ENCODE measurements around the gene PCSK2. TPM values are rescaled to one million over a fixed set of nuclear protein-coding genes. Genes with fewer than 3 reads are reported as not detected.
A peak's percentile ranks its signal among the peaks of the same experiment; 100 is the strongest.

The PCSK2 gene
- total RNA-seq, 2 experiments from 2014 or later, result not detected

GRCh38 chr20:17505636-17506517 is 279.0 kb downstream of the PCSK2 start:
- peak overlapping the region; percentile 60 for H3K4me3 ChIP-seq (ENCODE audit: low read depth, low read length, poor library complexity, severe bottlenecking)
- H3K79me2 ChIP-seq (ENCODE audit: insufficient read depth, low read depth, low read length), result no peaks in the 10 kb centered on the region
- H3K9me3 ChIP-seq (ENCODE audit: low read length), result no peaks in the 10 kb centered on the region
- ChIA-PET POLR2A (interaction anchor here (0.7 to 1.0 kb wide), 3 partner anchors 58 to 144 kb away, joined by 3 to 4 read pairs (median 3); partner anchors contain the start of gene DSTN), CTCF (ENCODE audit: unreplicated experiment) (interaction anchor here (0.5 kb wide), 2 partner anchors 535 to 1524 kb away, joined by 3 to 4 read pairs; no protein-coding TSS in a partner anchor)
- intact Hi-C loops (cut with micrococcal nuclease; ENCODE audit: unreplicated experiment), result loop anchor here (1.0 to 10.0 kb wide), 6 partner anchors 111 to 771 kb away; partner anchors contain the start of genes KAT14 and PET117
- no peaks in the 10 kb centered on the region for H3K9me2 ChIP-seq (ENCODE audit: insufficient read depth, low read length)
- DNase-seq (ENCODE audit: low spot score), result no peak
- H3K36me3 ChIP-seq (ENCODE audit: insufficient read depth, low read length), result no peaks in the 10 kb centered on the region
- H3K4me2 ChIP-seq (ENCODE audit: low read length), result peak overlapping the region; percentile 87
- BruUV-seq (replicated peaks), result no TSS peak
- H4K20me1 ChIP-seq (ENCODE audit: insufficient read depth, low read length), result no peaks in the 10 kb centered on the region
- TF ChIP-seq EZH2phosphoT487 (IDR thresholded peaks at IDR 0.05; ENCODE audit: borderline replicate concordance, low read depth, low read length), result no peak
- TF ChIP-seq CTCF (conservative IDR thresholded peaks at IDR 0.05; ENCODE audit: low read length), result no peak
- peak overlapping the region; percentile 98 for H2AFZ ChIP-seq (ENCODE audit: low read length)
- no peak overlapping the region for H3K27ac ChIP-seq (ENCODE audit: low read depth, low read length, poor library complexity, severe bottlenecking)
- H3K4me1 ChIP-seq (ENCODE audit: insufficient read depth, low read length, poor library complexity, severe bottlenecking), result peaks cover 13% of the 10 kb centered on the region

GRCh38 chr20:17507032-17507431 is 280.2 kb downstream of the PCSK2 start:
- no peak for DNase-seq (ENCODE audit: low spot score)
- H3K4me3 ChIP-seq (ENCODE audit: low read depth, low read length, poor library complexity, severe bottlenecking), result no peak overlapping the region
- TF ChIP-seq EZH2phosphoT487 (IDR thresholded peaks at IDR 0.05; ENCODE audit: borderline replicate concordance, low read depth, low read length), result no peak
- H3K4me1 ChIP-seq (ENCODE audit: insufficient read depth, low read length, poor library complexity, severe bottlenecking), result peaks cover 13% of the 10 kb centered on the region
- no TSS peak for BruUV-seq (replicated peaks)
- no peaks in the 10 kb centered on the region for H3K9me2 ChIP-seq (ENCODE audit: insufficient read depth, low read length)
- no peaks in the 10 kb centered on the region for H4K20me1 ChIP-seq (ENCODE audit: insufficient read depth, low read length)
- CTCF ChIA-PET (ENCODE audit: unreplicated experiment), result no interaction called here
- H2AFZ ChIP-seq (ENCODE audit: low read length), result no peak overlapping the region
- H3K4me2 ChIP-seq (ENCODE audit: low read length), result no peak overlapping the region
- H3K9me3 ChIP-seq (ENCODE audit: low read length), result no peaks in the 10 kb centered on the region
- no peak overlapping the region for H3K27ac ChIP-seq (ENCODE audit: low read depth, low read length, poor library complexity, severe bottlenecking)
- POLR2A ChIA-PET, result no interaction called here
- no peaks in the 10 kb centered on the region for H3K79me2 ChIP-seq (ENCODE audit: insufficient read depth, low read depth, low read length)
- H3K36me3 ChIP-seq (ENCODE audit: insufficient read depth, low read length), result no peaks in the 10 kb centered on the region
- intact Hi-C loops (cut with micrococcal nuclease; ENCODE audit: unreplicated experiment), result loop anchor here (10.0 kb wide), 1 partner anchor 628 kb away; the partner anchor contains the start of genes KAT14 and PET117

GRCh38 chr20:17507531-17507930 is 280.7 kb downstream of the PCSK2 start:
- Histone ChIP-seq H4K20me1 (ENCODE audit: insufficient read depth, low read length) (no peaks in the 10 kb centered on the region), H3K4me2 (ENCODE audit: low read length) (no peak overlapping the region), H3K79me2 (ENCODE audit: insufficient read depth, low read depth, low read length) (no peaks in the 10 kb centered on the region), H3K9me3 (ENCODE audit: low read length) (no peaks in the 10 kb centered on the region), H3K4me1 (ENCODE audit: insufficient read depth, low read length, poor library complexity, severe bottlenecking) (peaks cover 13% of the 10 kb centered on the region), H3K4me3 (ENCODE audit: low read depth, low read length, poor library complexity, severe bottlenecking) (no peak overlapping the region), H3K27ac (ENCODE audit: low read depth, low read length, poor library complexity, severe bottlenecking) (no peak overlapping the region), H3K9me2 (ENCODE audit: insufficient read depth, low read length) (no peaks in the 10 kb centered on the region), H2AFZ (ENCODE audit: low read length) (no peak overlapping the region), H3K36me3 (ENCODE audit: insufficient read depth, low read length) (no peaks in the 10 kb centered on the region)
- TF ChIP-seq EZH2phosphoT487 (IDR thresholded peaks at IDR 0.05; ENCODE audit: borderline replicate concordance, low read depth, low read length) (no peak), CTCF (conservative IDR thresholded peaks at IDR 0.05; ENCODE audit: low read length) (no peak)
- intact Hi-C loops (cut with micrococcal nuclease; ENCODE audit: unreplicated experiment), result loop anchor here (10.0 kb wide), 1 partner anchor 627 kb away; the partner anchor contains the start of genes KAT14 and PET117
- DNase-seq (ENCODE audit: low spot score), result no peak
- POLR2A ChIA-PET, result interaction anchor here (0.9 to 1.0 kb wide), 2 partner anchors 8 to 451 kb away, joined by 3 to 5 read pairs; no protein-coding TSS in a partner anchor
- BruUV-seq (replicated peaks), result no TSS peak
- CTCF ChIA-PET (ENCODE audit: unreplicated experiment), result no interaction called here
